Measurements from ENCODE around the gene FBLL1.
"Not testable (repeated sequence)": the region's sequence is repeated elsewhere in the genome, so short reads cannot be mapped to it uniquely, and the experiment has no call there.

Gene FBLL1

DNA sequence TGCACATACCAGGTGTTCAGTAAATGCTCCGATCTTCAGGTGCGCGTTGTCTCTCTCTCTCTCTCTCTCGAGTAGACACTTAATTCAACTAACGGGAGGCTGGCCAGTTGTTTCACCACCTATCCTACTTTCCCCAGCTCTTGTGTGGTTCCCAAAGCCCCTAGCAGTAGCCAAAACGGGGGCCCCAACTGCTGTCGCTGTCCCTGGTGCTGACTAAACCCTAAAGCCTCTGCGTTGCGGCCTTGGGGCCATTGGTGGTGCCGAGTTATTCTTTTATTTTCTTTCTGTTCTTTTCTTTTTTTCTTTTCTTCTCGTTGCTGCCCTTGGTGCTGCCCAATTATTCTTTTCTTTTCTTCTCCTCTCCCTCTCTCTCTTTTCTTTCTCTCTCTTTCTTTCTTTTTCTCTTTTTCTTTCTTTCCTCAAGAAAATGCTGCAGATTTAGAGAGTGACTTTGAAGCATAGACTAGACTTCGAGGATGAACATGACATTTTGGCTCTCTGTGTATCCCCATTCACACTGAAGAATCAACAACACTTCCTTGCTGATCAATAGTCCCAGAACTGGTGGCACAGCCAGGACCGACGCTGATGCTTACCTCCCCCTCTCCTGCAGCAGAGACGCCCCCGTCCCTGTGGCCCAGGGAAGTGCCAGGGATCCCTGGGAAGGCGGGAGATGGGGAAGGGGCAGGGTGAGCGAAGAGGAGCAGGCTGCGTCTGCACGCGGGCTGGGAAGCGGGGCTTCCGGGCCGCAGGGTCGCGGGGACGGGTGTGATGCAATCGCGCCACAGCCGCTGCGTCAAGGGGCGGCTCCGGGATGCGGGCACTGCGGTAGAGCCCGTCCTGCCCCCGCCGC lies at the start of gene FBLL1:
Gene FBLL1, plus strand, starts transcription at position 785 of the 853 bp plus-strand sequence. CDS start 200 bp downstream, outside the sequence.
- in situ Hi-C loops (cut with HindIII; ENCODE audit: low sequenced_read_pairs) = no loop called here

DNA sequence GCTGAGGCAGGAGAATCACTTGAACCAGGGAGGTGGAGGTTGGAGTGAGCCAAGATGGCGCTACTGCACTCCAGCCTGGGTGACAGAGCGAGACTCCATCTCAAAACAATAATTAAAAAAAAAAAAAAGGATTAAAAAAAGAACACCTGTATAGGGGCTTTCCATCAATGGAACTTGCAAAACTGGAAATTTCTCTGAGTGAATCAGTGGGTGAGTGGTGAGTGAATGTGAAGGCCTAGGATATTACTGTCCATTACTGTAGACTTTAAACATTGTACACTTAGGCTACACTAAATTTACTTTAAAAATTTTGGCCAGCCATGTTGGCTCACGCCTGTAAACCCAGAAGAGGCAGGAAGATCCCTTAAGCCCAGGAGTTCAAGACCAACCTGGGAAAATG lies 48.5 kb upstream of the FBLL1 start:
- in situ Hi-C loops (cut with HindIII; ENCODE audit: low sequenced_read_pairs) = no loop called here

DNA sequence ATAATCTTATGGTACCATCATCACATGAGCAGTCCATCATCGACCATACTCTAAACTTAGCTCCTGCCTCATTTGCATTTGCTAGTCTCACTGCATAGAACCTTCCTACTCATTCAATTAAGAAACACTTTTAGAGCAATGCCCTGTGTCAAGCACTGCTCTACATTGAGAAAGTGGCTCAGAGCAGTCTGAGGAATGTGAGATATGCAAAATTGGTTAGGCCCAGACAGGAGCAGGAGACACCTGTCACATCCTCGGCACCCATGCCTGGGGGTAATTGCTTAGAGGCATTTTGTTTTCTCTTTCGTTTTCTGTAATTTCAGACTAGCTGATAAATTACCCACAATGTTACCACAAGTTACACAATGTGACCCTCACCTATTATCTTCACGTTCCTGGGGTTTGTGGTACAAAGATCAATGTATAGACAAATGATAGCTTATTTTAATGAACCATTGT lies 47.7 kb upstream of the FBLL1 start:
- in situ Hi-C loops (cut with HindIII; ENCODE audit: low sequenced_read_pairs) = no loop called here

DNA sequence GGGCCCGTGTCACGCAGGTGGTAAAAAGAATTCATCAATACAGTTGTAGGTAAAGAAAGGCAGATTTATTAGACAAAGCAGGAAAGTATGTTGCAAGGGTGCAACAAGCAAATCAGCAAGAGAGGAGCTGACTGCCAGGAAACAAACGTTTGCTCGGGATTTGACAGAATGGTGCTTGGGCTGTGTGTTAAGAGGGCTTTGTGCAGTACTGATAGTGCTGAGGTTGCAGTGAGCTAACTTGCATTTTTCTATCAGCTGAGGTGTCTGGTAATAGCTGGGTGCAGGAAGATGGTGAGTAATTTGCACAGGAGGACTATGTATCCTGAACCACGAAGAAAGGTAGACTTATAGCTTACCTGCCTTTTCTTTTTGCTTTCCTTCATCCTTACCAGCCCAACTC lies 46.7 kb upstream of the FBLL1 start:
- in situ Hi-C loops (cut with HindIII; ENCODE audit: low sequenced_read_pairs) = no loop called here

GRCh38 chr5:168486136-168486879 lies 42.8 kb upstream of the FBLL1 start, which contains the start of gene RARS1:
Gene RARS1 (plus strand): TSS chr5:168486471. CDS start chr5:168486499, 28 bp downstream.
- in situ Hi-C loops (cut with HindIII; ENCODE audit: low sequenced_read_pairs) = loop anchor here (5.0 kb wide), 1 partner anchor 74 kb away; no protein-coding TSS in a partner anchor

DNA sequence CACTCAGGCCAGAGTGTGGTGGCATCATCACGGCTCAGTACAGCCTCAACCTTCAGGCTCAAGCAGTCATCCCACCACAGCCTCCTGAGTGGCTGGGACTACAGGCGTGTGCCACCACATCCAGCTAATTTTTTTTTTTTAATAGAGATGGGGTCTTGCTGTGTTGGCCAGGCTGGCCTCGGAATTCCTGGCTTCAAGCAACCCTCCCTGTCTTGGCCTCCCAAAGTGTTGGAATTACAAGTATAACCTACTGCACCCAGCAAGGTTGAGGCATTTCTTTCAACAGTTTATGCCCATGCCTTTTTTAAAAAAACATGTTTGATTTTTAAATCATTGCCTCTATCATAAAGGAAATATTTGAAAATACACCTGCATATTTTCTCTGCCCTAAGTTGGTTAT lies 40.0 kb upstream of the FBLL1 start:
- in situ Hi-C loops (cut with HindIII; ENCODE audit: low sequenced_read_pairs) = loop anchor here (5.0 kb wide), 1 partner anchor 77 kb away; no protein-coding TSS in a partner anchor

DNA sequence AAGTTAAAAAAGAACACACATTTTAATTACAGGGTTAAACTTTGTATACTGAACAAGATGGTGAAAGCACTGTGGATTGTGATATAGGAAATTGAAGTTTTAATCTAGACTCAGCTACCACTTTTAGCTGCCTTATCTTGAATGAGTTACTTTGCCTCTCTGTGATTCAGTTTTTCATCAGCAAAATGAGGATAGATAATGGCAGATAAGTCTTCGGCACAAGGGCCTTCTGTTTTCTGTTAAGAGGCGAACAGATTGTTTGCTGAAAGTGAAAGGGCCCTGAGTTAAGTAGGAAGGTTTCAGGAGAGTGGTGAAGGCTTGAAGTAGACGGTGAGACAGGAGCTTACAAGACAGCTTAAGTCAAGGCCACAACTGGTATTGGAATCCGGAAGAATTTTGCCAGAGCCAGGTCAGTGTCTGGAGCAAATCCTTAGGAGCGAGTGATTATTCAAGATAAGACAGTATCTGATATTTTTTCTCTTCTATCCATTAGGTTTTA lies 35.0 kb upstream of the FBLL1 start:
- in situ Hi-C loops (cut with HindIII; ENCODE audit: low sequenced_read_pairs) = no loop called here

- in situ Hi-C loops (cut with HindIII; ENCODE audit: low sequenced_read_pairs) = no loop called here
Measured at GRCh38 chr5:168502563-168503237, 26.4 kb upstream of the FBLL1 start.

DNA sequence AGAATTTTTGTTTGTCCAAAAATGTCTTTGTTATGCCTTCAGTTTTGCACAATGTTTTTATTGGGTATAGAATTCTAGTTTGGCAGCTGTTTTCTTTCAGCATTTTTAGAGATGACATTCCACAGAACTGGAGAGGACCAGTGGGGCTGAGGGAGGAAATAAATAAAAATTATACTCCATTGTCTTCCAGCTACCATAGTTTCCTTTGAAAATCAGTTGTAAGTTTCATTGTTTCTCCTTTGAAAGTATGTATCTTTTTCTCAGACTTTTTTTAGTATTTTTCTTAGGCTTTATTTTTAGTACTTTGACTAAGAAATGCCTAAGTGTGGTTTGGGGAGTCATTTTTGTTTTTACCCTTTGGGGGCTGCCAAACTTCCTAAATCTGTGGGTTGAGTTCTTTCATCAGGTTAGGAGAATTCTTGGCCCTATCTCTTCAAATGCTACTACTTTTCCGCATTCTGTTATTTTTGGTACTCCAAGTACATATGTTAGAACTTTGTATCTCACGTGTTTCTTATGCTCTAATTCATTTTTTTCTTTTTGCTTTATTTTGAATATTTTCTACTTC lies 15.2 kb upstream of the FBLL1 start:
- in situ Hi-C loops (cut with HindIII; ENCODE audit: low sequenced_read_pairs) = no loop called here

- in situ Hi-C loops (cut with HindIII; ENCODE audit: low sequenced_read_pairs) = no loop called here
Measured at GRCh38 chr5:168525856-168526255, 3.2 kb upstream of the FBLL1 start.

DNA sequence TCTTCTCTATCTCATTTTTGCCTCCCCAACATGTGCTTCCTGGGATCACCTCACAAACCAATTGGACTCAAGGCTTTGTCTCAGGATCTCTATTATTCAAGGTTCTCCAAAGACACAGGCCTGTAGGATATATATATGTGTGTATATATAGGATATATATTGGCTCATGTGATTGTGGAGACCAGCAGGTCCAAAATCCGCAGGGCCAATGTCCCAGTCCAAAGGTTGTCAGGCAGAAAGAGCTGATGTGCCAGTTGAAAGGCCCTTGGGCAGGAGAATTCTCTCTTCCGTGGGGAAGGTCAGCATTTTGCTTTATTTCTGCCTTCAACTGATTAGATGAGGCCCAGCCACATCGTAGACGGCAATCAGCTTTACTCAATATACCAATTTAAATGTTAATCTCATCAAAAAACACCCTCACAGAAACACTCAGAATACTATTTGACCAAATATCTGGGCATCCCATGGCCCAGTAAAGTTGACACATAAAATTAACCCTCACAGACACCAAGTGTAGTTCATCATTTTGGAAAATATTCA lies 1.3 kb upstream of the FBLL1 start:
- in situ Hi-C loops (cut with HindIII; ENCODE audit: low sequenced_read_pairs) = no loop called here

GRCh38 chr5:168529374-168530234 lies 499 bp downstream of the FBLL1 start:
- in situ Hi-C loops (cut with HindIII; ENCODE audit: low sequenced_read_pairs) = no loop called here

DNA sequence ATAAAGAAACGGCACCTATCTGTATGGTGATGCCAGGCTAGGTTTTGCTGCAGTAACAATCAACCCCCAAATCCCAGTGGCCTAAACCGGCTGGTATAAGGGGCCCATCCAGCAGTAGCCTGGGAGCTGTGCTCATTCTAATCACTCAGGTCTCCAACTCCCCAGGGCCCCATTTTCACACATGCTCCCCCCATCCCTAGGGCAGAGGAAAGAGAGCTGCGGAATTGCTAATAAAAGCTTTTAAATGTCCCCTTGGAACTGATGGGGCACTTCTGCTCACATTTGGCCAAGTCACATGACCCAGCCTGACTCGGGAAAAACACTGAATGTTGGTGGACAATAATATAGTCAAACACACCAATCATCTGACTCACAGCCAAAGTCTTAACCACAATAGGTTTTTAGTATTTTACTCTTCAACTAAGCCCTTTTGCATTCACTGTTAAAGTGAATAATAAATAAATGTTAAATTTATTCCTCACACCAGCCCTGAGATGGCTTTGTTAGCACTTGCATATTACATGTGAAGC lies 1.6 kb downstream of the FBLL1 start:
- in situ Hi-C loops (cut with HindIII; ENCODE audit: low sequenced_read_pairs) = no loop called here

GRCh38 chr5:168531191-168531590 lies 2.1 kb downstream of the FBLL1 start:
- in situ Hi-C loops (cut with HindIII; ENCODE audit: low sequenced_read_pairs) = no loop called here

GRCh38 chr5:168531987-168532864 lies 3.1 kb downstream of the FBLL1 start:
- in situ Hi-C loops (cut with HindIII; ENCODE audit: low sequenced_read_pairs) = no loop called here

- in situ Hi-C loops (cut with HindIII; ENCODE audit: low sequenced_read_pairs) = not testable (repeated sequence)
Measured at GRCh38 chr5:168534351-168534750, 5.2 kb downstream of the FBLL1 start.

GRCh38 chr5:168537176-168537575 lies 8.1 kb downstream of the FBLL1 start:
- in situ Hi-C loops (cut with HindIII; ENCODE audit: low sequenced_read_pairs) = no loop called here

DNA sequence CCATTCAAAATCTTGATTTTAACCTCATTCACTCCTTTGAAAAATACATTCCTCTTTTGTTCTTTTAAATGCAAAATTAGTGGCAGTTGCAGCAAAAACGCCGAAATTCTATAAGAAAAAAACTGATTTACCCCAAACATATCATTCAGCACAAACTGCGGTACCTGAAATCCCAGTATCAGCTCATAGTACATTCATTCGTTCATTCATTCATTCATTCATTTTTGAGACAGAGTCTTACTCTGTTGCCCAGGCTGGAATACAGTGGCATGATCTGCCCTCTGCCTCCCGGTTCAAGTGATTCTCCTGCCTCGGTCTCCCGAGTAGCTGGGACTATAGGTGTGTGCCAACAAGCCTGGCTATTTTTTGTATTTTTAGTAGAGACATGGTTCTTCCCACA lies 20.4 kb downstream of the FBLL1 start:
- in situ Hi-C loops (cut with HindIII; ENCODE audit: low sequenced_read_pairs) = no loop called here
